DMS79 treated with DMSO at 0.1 percent for 48 hours (cell line): ENCODE results near the gene STYXL1.
"Not testable (repeated sequence)": the region's sequence is repeated elsewhere in the genome, so short reads cannot be mapped to it uniquely, and the experiment has no call there.

Experiments used
- DNase-seq: peaks from one replicate; lab custom pipeline; 2025; lab: John Stamatoyannopoulos, UW

Gene STYXL1

DNA sequence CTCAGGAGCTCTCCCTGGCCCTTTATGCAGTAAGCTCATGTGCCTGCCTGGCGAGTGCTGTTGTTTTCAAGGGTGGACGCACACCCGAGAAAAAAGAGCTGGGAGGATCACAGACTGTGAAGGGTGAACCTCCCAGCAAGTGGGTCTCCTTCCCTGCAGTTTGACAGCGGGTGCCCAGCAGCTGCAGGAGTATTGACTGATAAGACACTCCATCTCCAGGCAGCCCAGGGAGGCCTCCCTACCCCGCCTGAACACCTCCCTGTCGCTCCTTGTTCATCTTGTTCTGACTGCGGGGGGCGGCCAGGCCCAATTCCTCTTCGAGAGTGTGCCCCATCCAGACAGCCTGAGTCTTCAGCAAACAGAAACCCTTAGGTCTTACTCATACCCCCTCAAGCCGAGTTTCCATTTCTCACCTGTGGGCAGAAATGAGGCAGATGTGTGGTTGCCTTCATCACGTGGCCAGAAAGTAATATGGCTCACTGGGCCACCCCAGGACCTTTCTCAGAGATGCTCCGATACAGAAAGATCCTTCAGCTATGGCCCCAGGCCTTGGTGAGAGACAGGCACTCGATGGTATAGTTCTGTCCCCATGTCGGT is 17.3 kb upstream of the STYXL1 start:
- no peak for DNase-seq

DNA sequence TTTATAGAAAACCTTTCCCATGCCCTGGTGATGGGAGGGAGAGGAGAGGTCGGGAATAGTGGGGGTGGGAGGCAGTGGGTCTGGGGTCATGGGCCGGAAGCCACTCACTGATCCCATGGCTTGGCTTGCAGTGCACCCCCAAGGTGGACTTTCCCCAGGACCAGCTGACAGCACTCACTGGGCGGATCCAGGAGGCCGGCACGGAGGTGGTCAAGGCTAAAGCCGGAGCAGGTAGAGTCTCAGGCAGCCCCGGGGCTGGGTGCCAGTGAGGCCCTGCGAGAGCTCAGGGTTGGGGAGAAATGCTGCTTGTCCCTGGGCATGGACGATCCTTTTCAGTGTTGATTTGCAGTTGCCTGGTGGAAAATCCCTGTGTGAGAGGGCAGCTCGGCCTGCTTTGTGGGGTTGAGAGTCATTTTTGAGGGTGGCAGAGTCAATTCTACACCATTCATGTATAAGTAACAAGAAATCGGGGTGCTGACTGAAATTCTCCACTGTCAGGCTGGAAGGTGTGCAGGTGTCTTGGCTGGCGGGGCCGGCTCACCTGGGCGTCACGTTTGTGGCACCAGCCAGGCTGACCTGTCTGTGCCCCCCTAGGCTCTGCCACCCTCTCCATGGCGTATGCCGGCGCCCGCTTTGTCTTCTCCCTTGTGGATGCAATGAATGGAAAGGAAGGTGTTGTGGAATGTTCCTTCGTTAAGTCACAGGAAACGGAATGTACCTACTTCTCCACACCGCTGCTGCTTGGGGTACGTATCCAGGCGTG is 16.6 kb upstream of the STYXL1 start:
- DNase-seq = no peak

GRCh38 chr7:76063525-76063924 is 15.7 kb upstream of the STYXL1 start:
- peak; percentile 10 for DNase-seq

GRCh38 chr7:76063114-76063513 is 15.3 kb upstream of the STYXL1 start:
- no peak for DNase-seq

DNA sequence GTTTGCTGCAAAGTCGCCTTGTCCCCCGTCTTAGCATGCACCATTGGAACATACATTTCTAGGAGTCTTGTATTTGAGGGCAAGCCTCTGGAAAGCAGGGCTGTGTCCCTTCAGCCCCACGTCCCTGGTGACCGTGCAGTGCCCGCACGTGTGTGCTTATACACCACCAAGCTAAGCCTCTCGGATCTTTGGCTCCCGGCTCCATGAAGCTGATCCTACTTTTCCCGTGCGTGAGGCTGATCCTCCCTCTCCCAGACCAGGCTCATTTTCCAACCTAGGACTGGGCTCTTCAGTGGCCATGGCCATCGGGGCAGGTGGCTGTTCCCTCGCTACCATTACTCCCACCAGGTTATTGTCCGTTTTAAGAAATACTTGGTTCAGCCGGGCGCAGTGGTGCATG is 14.5 kb upstream of the STYXL1 start:
- DNase-seq = no peak

- no peak for DNase-seq
Observed at GRCh38 chr7:76060842-76061241, 13.0 kb upstream of the STYXL1 start.

- not testable (repeated sequence) for DNase-seq
Observed at GRCh38 chr7:76058745-76059144, 10.9 kb upstream of the STYXL1 start.

DNA sequence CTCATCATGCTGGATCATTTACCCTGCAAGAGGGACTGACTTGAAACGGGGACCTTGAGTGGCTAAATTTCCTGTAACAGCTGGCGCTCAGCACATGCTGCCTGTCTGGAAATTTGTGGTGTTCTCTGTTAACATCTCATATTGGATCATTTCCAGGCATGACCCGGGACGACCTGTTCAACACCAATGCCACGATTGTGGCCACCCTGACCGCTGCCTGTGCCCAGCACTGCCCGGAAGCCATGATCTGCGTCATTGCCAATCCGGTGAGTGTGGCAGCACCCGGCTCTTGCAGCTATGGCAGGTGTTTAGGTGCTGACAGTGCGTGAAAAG is 10.0 kb upstream of the STYXL1 start:
- peak; percentile 70 for DNase-seq

GRCh38 chr7:76057103-76057812 is 9.5 kb upstream of the STYXL1 start:
- no peak for DNase-seq

GRCh38 chr7:76056241-76056640 is 8.4 kb upstream of the STYXL1 start:
- DNase-seq = no peak

GRCh38 chr7:76054123-76055120 is 6.6 kb upstream of the STYXL1 start:
- DNase-seq = no peak

GRCh38 chr7:76053461-76053860 is 5.7 kb upstream of the STYXL1 start:
- no peak for DNase-seq

DNA sequence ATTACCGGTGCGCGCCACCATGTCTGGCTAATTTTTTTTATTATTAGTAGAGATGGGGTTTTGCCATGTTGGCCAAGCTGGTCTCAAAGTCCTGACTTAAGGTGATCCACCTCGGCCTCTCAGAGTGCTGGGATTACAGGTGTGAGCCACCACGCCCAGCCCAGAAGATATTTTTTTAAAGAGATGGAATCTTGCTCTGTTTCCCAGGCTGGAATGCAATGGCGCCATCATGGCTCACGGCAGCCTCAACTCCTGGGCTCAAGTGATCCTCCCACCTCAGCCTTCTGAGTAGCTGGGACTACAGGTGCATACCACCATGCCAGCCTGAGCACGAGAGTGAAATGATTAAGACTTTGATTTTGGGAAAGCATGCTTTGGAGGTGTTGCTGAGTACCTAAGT is 4.9 kb upstream of the STYXL1 start:
- not testable (repeated sequence) for DNase-seq

GRCh38 chr7:76051840-76052239 is 4.0 kb upstream of the STYXL1 start:
- DNase-seq = no peak

DNA sequence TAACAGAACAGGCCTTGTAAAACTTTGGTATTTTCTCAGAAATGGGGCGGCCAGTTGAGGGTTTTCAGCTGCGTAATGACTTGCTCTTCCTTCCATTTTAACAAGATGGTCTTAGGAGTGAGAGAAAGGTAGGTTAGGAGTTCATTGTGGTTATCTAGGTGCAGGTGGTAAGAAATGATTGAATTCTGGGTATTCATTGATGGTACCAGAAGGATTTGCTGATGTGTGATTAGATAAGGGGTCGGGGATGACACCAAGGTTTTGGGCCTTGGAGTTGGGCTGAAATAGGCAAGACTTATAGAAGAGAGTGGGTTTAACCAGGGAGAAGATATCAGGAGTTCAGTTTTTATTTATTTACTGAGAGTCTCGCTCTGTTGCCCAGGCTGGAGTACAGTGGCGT is 2.7 kb upstream of the STYXL1 start:
- no peak for DNase-seq

- DNase-seq = no peak
Observed at GRCh38 chr7:76049295-76049694, 1.5 kb upstream of the STYXL1 start.

- peak; percentile 60 for DNase-seq
Observed at GRCh38 chr7:76048668-76048988, 828 bp upstream of the STYXL1 start.

DNA sequence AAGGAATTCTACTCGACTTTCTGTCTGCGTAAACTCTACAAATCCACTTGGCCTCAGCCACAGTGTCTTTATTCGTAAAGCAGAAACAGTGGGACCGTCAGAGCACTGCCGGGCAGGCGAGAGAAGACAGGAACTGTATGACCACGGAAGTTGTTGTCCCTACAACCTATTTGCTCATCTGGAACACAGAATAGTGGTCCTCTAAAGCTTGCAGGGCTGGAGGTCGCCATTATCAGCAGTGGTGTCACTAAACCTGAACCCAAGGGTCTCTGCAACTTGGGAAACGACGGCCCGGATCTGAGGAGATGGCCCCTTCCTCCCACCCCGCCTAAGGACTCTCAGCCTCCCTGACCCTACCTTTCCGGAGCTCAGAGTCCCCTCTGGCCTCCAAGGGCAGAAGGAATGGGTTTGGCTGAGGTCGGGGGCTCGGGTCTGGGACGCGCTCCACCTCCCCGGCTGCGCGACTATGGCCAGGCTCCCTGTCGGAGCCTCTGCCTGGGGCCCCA is 442 bp downstream of the STYXL1 start:
- DNase-seq = no peak

- DNase-seq = no peak
Observed at GRCh38 chr7:76044375-76044865, 3.4 kb downstream of the STYXL1 start.

- DNase-seq = no peak
Observed at GRCh38 chr7:76040126-76040525, 7.7 kb downstream of the STYXL1 start.

- no peak for DNase-seq
Observed at GRCh38 chr7:76037310-76037709, 10.5 kb downstream of the STYXL1 start.

- no peak for DNase-seq
Observed at GRCh38 chr7:76031964-76032363, 15.8 kb downstream of the STYXL1 start.
